Osteocyte (in vitro differentiated cells): ENCODE results near the gene LARP1B. TPM values are rescaled to one million over a fixed set of nuclear protein-coding genes. Genes with fewer than 3 reads are reported as not detected.

Experiments used
- DNase-seq: peaks from one replicate; pipeline ENCODE4 v3.0.0; 2021; ENCODE audit warnings: mixed read lengths; ENCODE audit not compliant: unreplicated experiment; ENCODE audit errors: extremely low spot score
- H3K27ac Mint-ChIP-seq: one replicate; pipeline ENCODE4 v1.8.0; 2021; ENCODE audit warnings: mild to moderate bottlenecking, mixed read lengths; ENCODE audit not compliant: unreplicated experiment
- H3K27me3 Mint-ChIP-seq: one replicate; pipeline ENCODE4 v1.8.0; 2021; ENCODE audit warnings: mixed read lengths; ENCODE audit not compliant: unreplicated experiment
- H3K36me3 Mint-ChIP-seq: one replicate; pipeline ENCODE4 v1.8.0; 2021; ENCODE audit warnings: mixed read lengths; ENCODE audit not compliant: unreplicated experiment
- H3K4me1 Mint-ChIP-seq: one replicate; pipeline ENCODE4 v1.8.0; 2021; ENCODE audit warnings: mixed read lengths; ENCODE audit not compliant: unreplicated experiment
- H3K4me3 Mint-ChIP-seq: one replicate; pipeline ENCODE4 v1.8.0; 2021; ENCODE audit warnings: mild to moderate bottlenecking, moderate library complexity, mixed read lengths; ENCODE audit not compliant: unreplicated experiment
- H3K9me3 Mint-ChIP-seq: one replicate; pipeline ENCODE4 v1.8.0; 2021; ENCODE audit warnings: mixed read lengths; ENCODE audit not compliant: unreplicated experiment
- CTCF ChIP-seq: fragments of 200-600 bp; sonication (generic); IDR thresholded peaks from 2 replicates; pipeline ENCODE4 v1.5.0; 2021; ENCODE audit warnings: antibody characterized with exemption, mild to moderate bottlenecking, moderate library complexity
- total RNA-seq: library from RNA; stranded (reverse); gene quantifications from 2 replicates; pipeline ENCODE4 v1.2.1, GENCODE V29; 2021

LARP1B gene
- total RNA-seq, 1 donor from 2014 or later: 18.6 TPM

DNA sequence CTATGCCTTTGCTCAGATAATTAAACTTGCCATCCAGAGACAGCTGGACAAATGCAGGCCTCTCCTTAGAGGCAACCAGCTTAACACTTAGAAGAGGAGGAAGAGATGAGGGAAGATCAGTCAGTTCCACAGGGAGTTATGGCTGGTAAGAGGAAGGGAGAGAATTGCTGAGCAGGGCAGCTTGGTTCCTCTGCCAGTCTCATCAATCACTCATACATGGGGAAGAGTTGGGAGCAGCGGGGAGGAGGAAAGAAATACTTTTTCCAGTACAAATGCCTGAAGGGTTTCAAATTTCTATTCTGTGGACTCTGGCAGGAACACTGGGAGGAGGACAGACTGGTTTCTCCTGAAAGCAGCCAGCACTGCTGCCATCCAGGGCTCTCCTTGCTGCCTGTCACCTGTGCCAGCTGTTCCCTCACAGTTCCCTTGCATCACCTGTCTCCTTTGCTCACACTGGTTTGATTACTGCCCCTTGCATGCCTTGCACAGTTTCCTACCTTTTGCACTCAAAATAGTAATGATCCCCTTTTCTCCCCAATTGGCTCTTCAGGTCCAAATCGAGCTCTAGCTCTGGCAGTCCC is 167.0 kb downstream of the LARP1B start:
- Mint-ChIP-seq H3K4me3 (no peak overlapping the region), H3K27ac (peak overlapping the region; percentile 84)

DNA sequence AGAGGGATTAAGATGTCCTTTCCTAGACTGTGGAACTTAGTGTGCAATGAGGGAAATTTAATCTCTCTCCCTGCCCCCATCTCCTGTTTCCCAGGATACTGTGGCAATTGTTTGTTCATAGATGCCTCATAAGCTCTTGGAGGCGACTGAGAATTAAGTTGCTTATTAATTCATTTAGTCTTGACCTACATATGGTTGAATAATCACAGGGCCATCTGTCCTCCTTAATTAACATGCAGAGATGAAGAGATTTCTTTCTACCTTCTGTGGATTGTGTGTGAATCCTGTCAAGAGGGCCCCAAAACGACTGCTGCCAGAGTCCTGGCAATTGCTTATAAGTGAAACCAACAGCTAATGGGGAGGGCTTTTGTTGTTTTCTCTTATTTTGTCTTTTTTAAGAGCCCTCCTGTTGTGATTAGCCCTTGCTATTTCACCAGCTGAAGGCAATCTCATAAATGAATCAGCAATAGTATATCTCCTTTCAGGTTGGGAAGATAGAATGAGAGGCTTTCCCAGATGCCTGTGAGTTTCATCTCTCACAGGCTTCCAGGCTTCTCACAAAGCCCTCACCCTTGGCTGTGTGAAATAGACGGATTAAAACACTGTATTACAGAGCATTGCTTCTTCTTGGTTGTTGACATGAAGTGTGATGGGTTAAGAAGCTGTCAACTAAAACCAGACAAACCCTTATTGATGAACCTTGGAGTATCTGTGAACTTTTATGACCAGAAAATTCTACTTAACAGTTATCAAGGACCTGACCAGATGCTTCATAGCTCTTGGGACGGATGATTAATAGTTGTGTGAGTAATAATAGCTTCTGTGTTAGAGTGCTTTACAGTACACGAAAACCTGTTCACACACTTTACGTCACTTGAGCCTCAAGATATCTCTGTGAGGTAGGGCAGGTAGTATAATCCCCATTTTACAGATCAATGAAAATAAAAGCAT is 168.0 kb downstream of the LARP1B start:
- Mint-ChIP-seq H3K27me3 (no peaks in the 10 kb centered on the region), H3K27ac (peak overlapping the region; percentile 84), H3K9me3 (peaks cover 5% of the 10 kb centered on the region), H3K36me3 (no peaks in the 10 kb centered on the region), H3K4me1 (peaks cover 38% of the 10 kb centered on the region), H3K4me3 (no peak overlapping the region)
- no peak for TF ChIP-seq CTCF
- no peak for DNase-seq

More for the DNA sequence above, 167.0 kb downstream of the LARP1B start:
- Mint-ChIP-seq H3K27me3 (no peaks in the 10 kb centered on the region), H3K4me1 (peaks cover 40% of the 10 kb centered on the region), H3K36me3 (no peaks in the 10 kb centered on the region), H3K9me3 (peaks cover 5% of the 10 kb centered on the region)
- no peak for TF ChIP-seq CTCF
- no peak for DNase-seq

DNA sequence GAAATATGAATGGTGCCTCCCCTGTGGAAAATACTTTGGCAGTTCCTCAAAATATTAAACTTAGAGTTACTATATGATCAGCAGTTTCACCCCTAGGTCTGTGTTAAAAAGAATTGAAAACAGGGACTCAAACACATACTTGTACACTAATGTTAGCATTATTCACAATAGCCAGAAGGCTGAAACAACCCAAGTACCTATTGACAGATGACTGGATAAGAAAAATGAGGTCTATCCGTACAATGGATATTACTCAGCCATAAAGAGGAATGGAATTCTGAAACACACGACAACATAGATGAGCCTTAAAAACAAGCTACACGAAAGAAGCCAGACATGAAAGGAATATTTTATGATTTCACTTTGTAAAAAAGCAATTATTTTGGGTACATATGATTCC is 171.6 kb downstream of the LARP1B start:
- Mint-ChIP-seq H3K27me3 (no peaks in the 10 kb centered on the region), H3K27ac (no peak overlapping the region), H3K9me3 (peaks cover 5% of the 10 kb centered on the region), H3K4me1 (peaks cover 19% of the 10 kb centered on the region), H3K36me3 (no peaks in the 10 kb centered on the region), H3K4me3 (no peak overlapping the region)
- DNase-seq: no peak
- TF ChIP-seq CTCF: no peak

- no peak for TF ChIP-seq CTCF
- H3K4me1 Mint-ChIP-seq: peaks cover under 1% of the 10 kb centered on the region
These were observed 173.7 kb downstream of the LARP1B start for GRCh38 chr4:128234836-128235235.

DNA sequence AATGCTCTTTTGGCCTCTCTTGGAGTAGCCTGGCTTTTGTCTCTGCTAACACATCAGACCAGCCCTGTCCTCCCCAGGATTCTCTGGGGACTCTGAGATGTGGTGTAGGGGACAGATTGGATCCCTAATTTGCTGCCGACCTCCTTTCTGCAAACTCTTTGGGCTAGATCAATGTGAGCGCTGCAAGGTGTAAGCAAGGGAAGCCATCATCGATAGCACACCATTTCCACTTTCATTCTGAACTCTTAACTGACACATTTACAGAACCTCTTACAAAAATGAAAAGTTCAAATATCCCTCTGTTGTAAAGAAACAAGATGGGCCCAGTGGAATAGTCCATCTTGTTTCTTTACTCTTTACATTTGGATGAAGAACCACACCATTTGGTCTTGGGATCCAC is 179.9 kb downstream of the LARP1B start:
- no peak for DNase-seq
- peak overlapping the region; percentile 97 for H3K27ac Mint-ChIP-seq
- H3K36me3 Mint-ChIP-seq: peaks cover 8% of the 10 kb centered on the region
- peaks cover 31% of the 10 kb centered on the region for H3K4me1 Mint-ChIP-seq
- H3K9me3 Mint-ChIP-seq: peaks cover 11% of the 10 kb centered on the region
- H3K27me3 Mint-ChIP-seq: no peaks in the 10 kb centered on the region
- H3K4me3 Mint-ChIP-seq: no peak overlapping the region
- TF ChIP-seq CTCF: no peak

More at GRCh38 chr4:128234836-128235235, 173.7 kb downstream of the LARP1B start:
- DNase-seq: no peak
- Mint-ChIP-seq H3K36me3 (no peaks in the 10 kb centered on the region), H3K9me3 (peaks cover 5% of the 10 kb centered on the region), H3K4me3 (no peak overlapping the region), H3K27me3 (no peaks in the 10 kb centered on the region), H3K27ac (no peak overlapping the region)
